Smooth muscle cell of the umbilical artery (primary cell): ENCODE measurements around the gene NPHS1. TPM values are rescaled to one million over a fixed set of nuclear protein-coding genes. Genes with fewer than 3 reads are reported as not detected.

ENCODE experiments used
- total RNA-seq: library from RNA; depleted of rRNA; stranded (reverse); fragments of >200 nt; gene quantifications from 2 replicates; pipeline ENCODE4 v1.2.3, GENCODE V29; 2014

The NPHS1 gene
- not detected in 2 replicates for total RNA-seq

DNA sequence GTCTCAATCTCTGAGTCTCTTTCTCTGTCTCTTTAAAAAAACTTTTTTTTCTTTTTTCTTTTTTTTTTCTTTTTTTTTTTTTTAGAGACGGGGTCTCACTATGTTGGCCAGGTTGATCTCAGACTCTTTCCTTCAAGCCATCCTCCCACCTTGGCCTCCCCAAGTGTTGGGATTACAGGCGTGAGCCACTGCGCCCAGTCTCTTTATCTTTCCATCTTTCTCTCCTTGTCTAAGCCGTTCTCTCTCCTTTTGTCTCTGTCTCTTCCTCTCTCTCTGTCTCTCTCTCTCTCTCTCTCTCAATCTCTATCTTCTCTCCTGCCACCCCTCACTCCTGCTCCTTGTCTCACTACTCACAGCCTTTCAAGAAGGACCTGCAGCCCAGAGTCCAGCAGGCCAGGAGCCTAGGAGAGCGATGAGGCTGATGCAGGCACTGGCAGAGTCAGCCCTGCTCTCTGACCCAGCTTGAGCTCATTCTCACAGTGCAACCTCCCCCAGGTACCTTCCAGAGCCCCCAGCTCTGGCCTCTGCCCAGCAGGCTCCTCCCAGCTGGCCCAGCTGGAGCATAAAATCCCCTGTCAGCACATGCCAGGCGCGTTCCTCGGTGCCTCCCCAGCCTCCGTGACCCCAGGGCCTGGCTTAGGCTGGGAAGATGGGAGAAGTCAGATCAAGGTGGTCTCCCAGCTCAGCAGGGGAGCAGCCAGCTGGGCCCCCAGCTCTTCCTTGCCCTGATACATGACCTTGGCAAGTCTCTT lies at the start of gene NPHS1:
Gene NPHS1, minus strand, starts transcription at position 476 of the 752 bp plus-strand sequence. CDS start 667 bp downstream, outside the sequence.

GRCh38 chr19:35868172-35868822 lies 16.0 kb upstream of the NPHS1 start, which contains the start of gene APLP1:
Gene APLP1, plus strand, starts transcription at chr19:35868574. Its CDS starts 63 bp downstream, at chr19:35868637.

GRCh38 chr19:35856546-35857149 lies 4.3 kb upstream of the NPHS1 start, which contains the start of gene KIRREL2:
Gene KIRREL2, plus strand, starts transcription at chr19:35856911. Its CDS starts 209 bp downstream, at chr19:35857120.

DNA sequence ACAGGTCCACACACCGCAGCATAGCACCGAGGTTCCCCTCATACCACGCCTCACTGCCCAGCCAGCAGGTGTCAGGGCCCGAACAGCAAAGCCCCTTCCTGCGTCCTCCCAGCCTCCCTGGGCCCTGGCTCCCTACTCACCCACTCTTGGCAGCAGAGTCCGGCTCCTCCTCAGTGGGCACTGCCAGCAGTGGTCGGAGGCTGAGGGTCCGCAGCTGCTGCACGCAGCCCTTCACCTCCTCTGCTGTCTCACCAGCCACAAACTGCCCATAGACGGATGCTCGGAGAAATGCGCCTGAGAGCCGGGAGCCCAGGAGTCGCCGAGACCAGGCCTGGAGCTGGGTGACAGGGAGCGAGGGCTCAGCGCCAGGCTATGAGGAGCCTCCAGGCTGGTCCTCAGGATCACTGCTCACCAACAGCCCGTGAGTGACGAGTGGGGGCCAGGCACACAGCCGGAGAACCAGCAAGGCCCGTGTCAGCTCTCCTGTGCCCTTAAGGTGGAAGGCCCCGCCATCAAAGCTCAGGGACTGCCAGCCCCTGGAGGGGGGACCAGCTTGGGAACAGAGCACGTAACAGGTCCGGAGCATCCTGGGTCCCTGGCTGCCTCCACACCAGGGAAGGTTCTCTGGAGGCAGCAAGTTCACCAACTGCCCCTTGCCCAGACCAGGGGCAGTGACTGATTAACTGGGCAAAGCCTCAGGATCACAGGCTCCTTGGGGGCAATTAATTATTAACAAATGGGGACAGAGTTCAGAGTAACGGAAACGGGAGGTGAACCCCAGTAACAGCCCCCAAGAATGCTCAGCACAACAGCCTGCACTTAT lies 39.9 kb downstream of the NPHS1 start, which contains the start of gene PRODH2:
Gene PRODH2, minus strand, starts transcription at position 626 of the 823 bp plus-strand sequence. Its CDS starts 40 bp downstream, at position 586.

Other genes starting within 250 kb of the NPHS1 start
- gene HAUS5, start 239.8 kb downstream of the NPHS1 start, total RNA-seq, result 5.6 and 8.4 TPM in 2 replicates
- 30.0 and 42.8 TPM in 2 replicates for gene RBM42, start 223.5 kb downstream of the NPHS1 start, total RNA-seq
- gene ETV2, start 210.8 kb downstream of the NPHS1 start, total RNA-seq, result 0.30 TPM in 1 of 2 replicates, not detected in the other
- 228 and 480 TPM in 2 replicates for gene COX6B1, start 204.2 kb downstream of the NPHS1 start, total RNA-seq
- gene UPK1A, start 186.0 kb downstream of the NPHS1 start, total RNA-seq, result not detected in 2 replicates
- not detected in 2 replicates for gene ZBTB32, start 147.9 kb downstream of the NPHS1 start, total RNA-seq
- gene KMT2B, start 134.5 kb downstream of the NPHS1 start, total RNA-seq, result 5.9 and 16.0 TPM in 2 replicates
- 0.30 and 0.42 TPM in 2 replicates for gene IGFLR1, start 110.1 kb downstream of the NPHS1 start, total RNA-seq
- gene U2AF1L4, start 107.1 kb downstream of the NPHS1 start, total RNA-seq, result 4.2 and 9.8 TPM in 2 replicates
- gene PSENEN, start 106.9 kb downstream of the NPHS1 start, total RNA-seq, result 9.5 and 10.4 TPM in 2 replicates
- 8.1 and 12.2 TPM in 2 replicates for gene LIN37, start 103.9 kb downstream of the NPHS1 start, total RNA-seq
- gene HSPB6, start 95.5 kb downstream of the NPHS1 start, total RNA-seq, result 77.2 and 141 TPM in 2 replicates
- 3.0 and 7.2 TPM in 2 replicates for gene PROSER3, start 94.3 kb downstream of the NPHS1 start, total RNA-seq
- 1.8 and 6.2 TPM in 2 replicates for gene ARHGAP33, start 76.9 kb downstream of the NPHS1 start, total RNA-seq
- gene PRODH2, start 39.7 kb downstream of the NPHS1 start, total RNA-seq, result not detected in 2 replicates
- gene KIRREL2, start 4.4 kb upstream of the NPHS1 start, total RNA-seq, result 0.05 TPM in 1 of 2 replicates, not detected in the other
- gene APLP1, start 16.1 kb upstream of the NPHS1 start, total RNA-seq, result 15.4 and 15.7 TPM in 2 replicates
- gene NFKBID, start 48.0 kb upstream of the NPHS1 start, total RNA-seq, result 2.7 and 5.2 TPM in 2 replicates
- gene HCST, start 50.0 kb upstream of the NPHS1 start, total RNA-seq, result 1.2 TPM in 2 replicates
- not detected in 2 replicates for gene TYROBP, start 55.8 kb upstream of the NPHS1 start, total RNA-seq
- gene LRFN3, start 83.9 kb upstream of the NPHS1 start, total RNA-seq, result 3.6 and 4.2 TPM in 2 replicates
- 8.1 and 11.9 TPM in 2 replicates for gene SDHAF1, start 142.7 kb upstream of the NPHS1 start, total RNA-seq
- 0.23 TPM in 1 of 2 replicates, not detected in the other for gene SYNE4, start 156.3 kb upstream of the NPHS1 start, total RNA-seq
- gene ALKBH6, start 161.7 kb upstream of the NPHS1 start, total RNA-seq, result 14.6 and 14.7 TPM in 2 replicates
- 14.3 and 22.8 TPM in 2 replicates for gene CLIP3, start 180.4 kb upstream of the NPHS1 start, total RNA-seq
- gene THAP8, start 201.8 kb upstream of the NPHS1 start, total RNA-seq, result 1.6 and 3.3 TPM in 2 replicates
- gene WDR62, start 202.4 kb upstream of the NPHS1 start, total RNA-seq, result 0.59 and 4.6 TPM in 2 replicates